ENCODE measurements around the gene CLK3.
"Not testable (repeated sequence)": the region's sequence is repeated elsewhere in the genome, so short reads cannot be mapped to it uniquely, and the experiment has no call there.

The CLK3 gene

GRCh38 chr15:74646480-74646879 is 30.8 kb downstream of the CLK3 start:
- DNase-seq, result no peak

DNA sequence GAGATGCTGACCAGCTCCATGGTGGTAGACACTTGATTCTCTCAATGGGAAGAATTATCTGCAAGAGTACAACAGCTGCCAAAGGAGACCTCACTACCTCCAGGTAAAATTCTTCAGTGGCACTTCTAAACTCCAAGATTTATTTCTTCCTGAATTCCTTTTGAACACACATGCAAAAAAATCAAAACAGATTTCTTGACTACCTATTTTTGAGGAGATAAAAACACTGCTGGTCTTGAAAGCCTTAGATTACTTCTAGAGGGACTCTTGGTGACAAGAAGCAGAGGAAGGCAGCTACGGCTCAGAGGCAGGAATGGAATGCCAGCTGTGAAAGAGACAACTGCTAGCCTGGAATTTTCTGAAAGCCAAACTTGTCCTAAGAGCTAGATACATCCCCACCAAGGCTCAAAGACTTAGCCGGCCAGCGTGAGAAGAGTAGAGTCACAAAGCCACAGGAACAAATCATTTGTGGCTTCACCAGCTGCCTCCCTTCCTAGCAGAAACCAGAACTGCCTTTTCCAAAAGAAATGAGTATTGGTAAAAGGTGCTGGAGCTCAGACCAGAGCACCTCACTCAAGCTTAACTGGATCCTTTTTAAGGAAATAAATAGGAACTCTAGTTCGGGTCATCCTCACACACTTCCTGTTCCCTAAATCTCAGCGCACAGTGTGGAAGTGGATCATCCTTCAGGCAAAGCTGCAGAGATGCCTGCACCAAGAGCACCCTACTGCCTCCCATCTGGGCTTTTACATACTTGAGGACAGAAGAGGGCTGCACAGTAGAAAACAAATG is 32.6 kb downstream of the CLK3 start:
- DNase-seq, result no peak

DNA sequence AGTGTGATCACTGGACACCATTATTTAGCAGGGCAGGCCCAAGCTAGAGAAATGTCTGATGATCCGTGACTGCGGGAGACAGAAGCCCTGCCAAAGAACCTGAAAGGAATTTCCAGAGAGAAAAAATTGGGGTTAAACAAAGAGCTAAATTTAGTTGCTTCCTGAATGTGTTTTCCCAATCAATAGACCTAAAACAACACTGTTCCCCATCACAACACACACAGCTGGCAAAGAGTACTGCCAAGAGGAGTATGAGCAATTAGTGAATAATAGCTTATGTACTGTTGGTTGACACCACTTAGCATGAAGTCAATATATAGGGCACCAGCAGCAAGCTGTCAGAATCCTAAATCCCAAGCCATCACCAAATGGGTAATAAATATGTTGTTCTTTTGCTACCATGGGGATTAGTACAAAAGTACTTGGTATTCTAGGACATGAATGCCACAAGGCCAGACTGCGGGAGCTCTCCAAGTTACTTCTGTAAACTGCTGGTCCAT is 35.7 kb downstream of the CLK3 start:
- DNase-seq, result peak in 1 of 2 donors; percentile 74

DNA sequence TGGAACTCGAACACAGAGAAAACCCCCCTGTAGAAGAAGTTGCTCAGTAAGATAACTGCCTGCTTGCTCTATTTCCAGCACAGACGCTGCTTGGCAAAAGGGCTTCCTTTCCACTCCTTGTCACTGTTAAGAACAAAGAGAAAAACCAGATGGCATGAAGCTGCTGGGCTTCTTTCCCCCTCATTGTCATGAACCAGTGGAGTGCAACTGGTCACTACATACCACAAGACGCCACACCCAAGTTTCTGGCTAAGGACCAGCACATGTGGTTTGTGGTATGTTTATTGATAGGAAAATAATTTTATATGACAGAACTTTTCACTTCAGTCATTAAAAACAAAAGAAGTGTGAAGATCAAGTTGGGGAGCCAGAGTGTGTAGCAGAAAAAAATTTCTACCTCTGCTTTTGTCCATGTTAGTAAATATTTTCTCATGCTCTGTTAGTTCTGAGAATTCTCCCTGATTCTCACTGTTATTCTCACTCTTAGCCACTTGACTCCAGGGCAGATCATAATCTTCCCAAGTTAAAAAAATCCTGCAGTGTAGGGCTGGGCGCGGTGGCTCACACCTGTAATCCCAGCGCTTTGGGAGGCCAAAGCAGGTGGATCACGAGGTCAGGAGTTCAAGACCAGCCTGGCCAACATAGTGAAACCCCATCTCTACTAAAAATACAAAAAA is 37.9 kb downstream of the CLK3 start:
- no peak for DNase-seq

DNA sequence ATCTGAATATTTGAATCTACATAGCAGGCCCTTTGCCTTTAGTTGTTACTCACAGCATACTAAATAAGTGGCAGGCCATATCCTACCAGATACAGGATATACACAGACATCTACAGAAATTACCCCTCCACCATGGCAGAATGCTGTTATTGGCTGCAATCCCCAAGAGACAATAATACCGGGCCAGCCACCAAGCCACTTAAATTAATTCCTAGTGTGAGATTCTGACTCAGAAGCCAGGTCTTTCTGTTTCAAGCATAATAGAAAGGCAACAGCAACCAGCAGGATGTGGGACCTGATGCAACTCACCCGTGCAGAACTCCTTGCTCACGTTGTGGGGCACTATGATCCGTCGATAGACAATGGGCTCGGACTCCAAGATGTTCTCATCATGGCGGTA is 39.8 kb downstream of the CLK3 start:
- no peak for DNase-seq

DNA sequence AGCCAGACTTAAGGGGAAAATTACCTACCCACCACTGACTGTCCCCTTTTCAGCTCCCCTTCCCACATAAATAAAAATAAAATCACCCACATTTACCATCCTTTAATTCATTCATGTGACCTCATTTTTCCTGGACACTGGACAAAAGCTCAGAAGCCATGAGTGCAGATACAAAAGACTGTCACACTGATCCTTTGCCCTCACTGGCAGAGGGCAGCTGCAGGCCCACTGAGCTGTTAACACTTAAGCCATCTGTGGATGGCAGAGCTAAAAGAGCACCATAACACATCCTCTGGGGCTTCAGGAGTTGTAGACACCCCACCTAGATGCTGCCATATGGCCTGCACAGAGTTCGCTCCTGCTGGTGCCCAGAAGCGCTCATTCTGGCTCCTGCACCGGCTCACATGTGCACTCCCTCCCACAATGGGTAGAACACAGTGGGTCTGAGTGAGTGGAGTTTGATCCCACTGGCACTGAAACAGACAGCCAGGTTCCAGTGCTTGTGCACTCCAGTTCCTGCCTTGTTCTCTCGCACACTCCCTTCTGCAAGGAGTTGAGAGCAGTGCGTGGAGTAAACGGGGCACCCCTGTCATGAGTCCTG is 41.4 kb downstream of the CLK3 start:
- peak in 1 of 2 donors; percentile 31 for DNase-seq

DNA sequence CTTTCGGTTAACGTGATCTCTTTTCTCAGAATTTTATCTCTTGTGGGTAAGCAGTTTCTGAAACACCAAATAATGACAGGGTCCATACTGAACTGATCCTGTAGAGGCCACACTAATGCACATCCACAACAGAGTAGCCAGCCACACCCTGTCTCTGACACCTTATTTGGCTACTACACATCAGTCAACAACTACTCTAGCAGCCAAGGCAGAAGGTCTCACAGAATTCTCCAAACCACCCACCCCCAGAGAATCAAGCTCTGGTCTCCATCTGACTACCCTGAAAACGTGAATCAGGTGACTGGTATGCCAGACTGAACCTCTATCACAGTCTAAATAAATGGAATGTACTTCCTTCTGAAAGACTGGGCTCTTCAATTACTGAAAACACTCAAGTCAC is 42.2 kb downstream of the CLK3 start:
- no peak for DNase-seq

DNA sequence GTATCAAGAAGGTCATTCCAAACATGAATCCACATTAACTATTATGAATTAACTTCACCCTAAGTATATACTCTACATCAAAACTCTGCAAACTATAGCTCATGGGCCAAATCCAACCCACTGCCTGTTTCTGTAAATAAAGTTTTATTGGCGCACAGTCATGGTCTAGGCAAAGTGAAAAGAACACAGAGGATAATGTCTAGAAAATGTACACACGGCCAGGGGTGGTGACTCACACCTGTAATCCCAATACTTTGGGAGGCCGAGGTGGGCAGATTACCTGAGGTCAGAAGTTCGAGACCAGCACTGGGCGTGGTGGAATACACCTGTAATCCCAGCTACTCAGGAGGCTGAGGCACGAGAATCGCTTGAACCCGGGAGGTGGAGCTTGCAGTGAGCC is 45.6 kb downstream of the CLK3 start:
- not testable (repeated sequence) for DNase-seq

- no peak for DNase-seq
These were observed 46.6 kb downstream of the CLK3 start for GRCh38 chr15:74662064-74662860.

GRCh38 chr15:74663303-74664027 is 47.8 kb downstream of the CLK3 start:
- DNase-seq, result no peak

GRCh38 chr15:74664028-74664616 is 48.5 kb downstream of the CLK3 start:
- peak in 1 of 2 donors; percentile 35 for DNase-seq

GRCh38 chr15:74664670-74665069 is 49.0 kb downstream of the CLK3 start:
- DNase-seq, result no peak

DNA sequence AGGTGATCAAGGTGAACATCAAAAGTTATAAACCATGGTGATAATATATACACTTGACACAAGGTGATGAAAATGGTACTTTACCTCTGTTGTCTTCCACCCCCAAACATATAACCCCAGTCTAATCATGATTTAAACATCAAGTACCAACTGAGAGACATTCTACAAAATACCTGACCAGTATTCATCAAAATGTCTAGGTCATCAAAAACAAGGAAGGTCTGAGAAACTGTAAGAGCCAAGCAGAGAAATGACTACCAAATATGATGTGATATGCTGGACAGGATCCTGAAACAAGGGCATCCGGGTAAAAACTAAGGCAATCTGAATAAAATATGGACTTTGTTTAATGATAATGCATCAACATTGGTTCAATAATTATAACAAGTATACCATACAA is 52.3 kb downstream of the CLK3 start:
- DNase-seq, result no peak

DNA sequence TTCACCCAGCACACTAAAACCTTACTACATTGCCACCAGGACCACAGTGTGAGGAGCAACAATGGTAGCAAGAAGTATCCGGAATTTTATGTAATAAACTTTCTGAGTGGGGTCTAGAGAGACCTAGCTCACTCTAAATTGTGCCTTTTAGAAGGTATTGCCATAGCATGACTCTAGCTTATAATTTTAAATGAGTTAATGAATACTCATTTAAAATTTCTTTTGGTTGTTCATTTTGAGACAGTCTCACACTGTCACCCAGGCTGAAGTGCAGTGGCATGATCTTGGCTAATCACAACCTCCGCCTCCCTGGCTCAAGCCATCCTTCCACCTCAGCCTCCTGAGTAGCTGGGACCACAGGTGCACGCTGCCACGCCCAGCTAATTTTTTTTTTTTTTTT is 54.0 kb downstream of the CLK3 start:
- DNase-seq, result no peak

DNA sequence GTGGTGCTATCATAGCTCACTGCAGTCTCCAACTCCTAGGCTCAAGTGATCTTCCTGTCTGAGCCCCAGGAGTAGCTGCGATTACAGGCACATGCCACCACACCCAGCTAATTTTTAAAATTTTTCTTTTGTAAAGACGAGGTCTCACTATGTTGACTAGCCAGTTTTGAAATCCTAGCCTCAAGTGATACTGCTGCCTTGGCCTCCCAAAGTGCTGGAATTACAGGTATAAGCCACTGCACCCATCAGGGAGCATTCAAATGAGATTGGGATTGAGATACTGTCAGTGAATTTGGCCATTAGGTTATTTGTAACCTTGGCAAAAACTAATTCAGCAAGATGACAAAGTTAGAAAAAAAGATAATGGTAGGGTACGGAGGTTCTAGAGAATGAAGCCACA is 58.5 kb downstream of the CLK3 start:
- DNase-seq, result no peak

- DNase-seq, result no peak
These were observed 61.2 kb downstream of the CLK3 start for GRCh38 chr15:74676801-74677200.

All from hippocampal formation (tissue), 2 donors.